Measurements from ENCODE around the gene FCHO2.

Gene FCHO2

DNA sequence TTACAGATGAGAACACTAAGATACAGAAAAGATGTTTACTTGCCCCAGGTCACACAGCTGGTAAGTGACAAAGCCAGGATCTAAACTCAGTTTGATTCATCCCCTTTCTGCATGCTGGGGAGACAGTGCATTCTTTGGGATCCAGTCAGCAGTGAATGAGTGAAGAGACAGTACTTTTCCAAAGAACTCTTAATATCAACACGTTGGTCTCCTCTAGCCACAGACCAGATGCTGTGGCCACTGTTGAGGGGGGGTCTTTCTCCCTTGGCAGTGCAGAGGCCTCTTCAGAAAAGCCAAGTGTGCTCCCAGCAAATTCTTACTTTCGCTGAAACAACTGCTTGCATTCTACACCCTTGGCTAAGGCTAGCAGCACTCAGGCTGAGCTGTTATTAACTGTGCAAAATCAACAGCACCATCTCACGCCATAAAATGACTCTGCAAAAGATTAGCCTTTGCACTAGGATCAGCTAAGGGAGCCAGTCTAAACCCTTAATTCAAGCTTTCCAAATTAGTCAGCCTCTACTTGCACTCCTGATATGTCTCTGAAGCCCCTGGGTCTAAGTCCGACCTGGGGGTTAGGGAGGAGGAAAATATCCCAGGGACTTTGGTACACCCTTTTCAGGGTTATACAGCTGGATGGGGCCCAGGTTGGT is 159.7 kb downstream of the FCHO2 start:
- no peak for DNase-seq

DNA sequence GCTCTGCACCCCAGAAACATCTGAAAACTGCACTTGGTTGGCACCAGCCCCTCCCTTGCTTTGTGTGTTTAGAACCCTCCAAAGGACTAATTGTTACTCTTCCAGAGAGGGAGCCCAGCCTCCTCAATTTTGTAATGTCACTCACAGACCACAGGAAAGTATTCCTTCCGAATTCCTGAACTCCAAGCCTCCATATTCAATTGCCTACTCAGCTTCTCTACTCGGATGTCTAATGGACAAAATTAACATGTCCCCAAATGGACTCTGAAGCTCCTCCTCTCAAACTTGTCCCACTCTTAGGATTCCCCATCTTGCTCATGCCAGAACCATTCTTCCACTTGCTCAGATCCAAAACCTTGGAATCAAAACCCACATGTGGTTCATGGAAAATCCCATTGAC is 160.7 kb downstream of the FCHO2 start:
- no peak for DNase-seq

DNA sequence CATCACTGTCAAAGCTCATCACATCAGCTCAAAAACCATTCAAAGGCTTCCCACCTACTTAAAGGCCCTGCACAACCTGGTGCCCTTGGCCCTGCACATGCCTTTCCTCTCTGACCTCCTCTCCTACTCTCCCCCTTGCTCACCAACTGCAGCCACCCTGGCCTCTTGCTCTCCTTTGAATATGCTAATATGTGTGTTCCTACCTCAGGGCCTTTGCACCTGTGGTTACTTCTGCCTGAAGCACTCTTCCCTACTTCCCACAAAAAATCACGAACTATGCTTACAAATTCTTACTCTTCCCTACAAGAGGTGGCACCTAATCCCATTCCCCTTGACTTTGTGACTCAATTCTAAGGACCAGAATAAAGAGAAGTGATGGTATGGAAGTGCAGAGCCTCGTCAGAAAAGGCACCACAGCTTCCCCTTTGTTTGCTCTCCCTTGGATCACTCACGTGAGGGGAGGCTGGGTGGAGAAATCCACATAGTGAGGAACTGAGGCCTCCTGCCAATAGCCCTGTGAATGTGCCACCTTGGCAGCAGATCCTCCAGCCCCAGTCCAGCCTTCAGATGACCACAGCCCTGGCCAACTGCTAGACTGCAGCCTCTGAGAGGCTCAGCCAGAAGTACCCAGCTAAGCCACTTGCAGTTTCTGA is 161.4 kb downstream of the FCHO2 start:
- no peak for DNase-seq

DNA sequence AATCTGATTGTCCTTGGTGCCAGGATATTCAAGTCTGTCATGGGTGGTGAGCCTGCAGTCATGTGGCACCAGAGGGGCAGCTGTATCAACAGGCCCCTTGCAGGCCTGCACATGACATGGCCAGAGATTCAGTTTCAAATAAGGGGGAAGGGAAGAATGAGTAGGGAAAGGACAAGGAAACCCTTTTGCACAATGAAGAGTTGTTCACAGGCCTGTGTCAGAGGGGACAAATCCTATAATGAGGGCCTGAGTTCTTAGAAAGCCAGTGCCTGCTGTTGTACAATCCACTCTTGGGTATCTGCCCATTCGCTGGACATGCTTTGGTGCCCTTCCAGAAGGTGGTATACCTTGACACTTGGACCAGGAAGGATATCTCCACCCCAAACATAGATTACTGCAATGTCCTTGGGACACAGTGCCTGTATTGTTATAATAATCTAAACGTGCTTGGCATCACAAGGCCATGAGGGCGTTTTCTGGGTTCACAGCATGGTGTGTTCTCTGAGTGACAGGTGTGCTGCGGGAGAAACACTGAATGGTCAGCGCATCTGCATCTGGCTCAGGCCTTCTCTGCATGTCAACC is 162.6 kb downstream of the FCHO2 start:
- no peak for DNase-seq

DNA sequence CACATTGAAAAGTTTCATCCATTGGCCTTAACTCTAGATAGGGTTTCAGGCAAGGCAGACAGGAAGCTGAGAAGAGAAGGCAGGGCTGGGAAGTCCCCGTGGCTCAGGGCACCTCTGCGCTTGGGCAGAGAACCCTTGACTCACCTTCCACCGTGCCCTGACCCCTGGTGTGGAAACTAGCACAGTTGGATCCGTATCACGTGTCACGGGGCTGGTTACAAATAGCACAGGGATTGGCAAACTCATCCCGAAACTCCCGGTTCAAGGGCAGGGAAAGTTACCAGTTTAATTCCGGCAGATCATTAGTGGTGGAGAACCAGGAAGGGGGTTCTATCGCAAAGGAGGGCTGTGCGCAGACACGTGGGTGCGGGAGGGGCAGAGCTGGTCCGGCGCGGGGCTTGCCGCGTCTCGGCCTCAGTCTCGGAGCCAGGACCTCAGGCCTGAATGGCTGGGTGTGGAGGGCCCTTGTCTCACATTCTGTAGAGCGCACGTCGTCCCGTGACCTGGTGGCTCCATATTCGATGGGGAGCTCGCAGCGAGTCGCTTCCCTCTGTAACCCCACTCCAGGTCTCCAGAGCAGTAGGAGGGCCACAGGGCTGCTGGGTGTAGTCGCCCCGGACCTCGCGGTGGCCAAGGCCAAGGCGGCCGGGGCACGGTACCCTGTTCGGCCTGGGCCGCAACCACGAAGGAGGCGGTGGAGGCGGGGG is 163.8 kb downstream of the FCHO2 start:
- DNase-seq, result no peak

DNA sequence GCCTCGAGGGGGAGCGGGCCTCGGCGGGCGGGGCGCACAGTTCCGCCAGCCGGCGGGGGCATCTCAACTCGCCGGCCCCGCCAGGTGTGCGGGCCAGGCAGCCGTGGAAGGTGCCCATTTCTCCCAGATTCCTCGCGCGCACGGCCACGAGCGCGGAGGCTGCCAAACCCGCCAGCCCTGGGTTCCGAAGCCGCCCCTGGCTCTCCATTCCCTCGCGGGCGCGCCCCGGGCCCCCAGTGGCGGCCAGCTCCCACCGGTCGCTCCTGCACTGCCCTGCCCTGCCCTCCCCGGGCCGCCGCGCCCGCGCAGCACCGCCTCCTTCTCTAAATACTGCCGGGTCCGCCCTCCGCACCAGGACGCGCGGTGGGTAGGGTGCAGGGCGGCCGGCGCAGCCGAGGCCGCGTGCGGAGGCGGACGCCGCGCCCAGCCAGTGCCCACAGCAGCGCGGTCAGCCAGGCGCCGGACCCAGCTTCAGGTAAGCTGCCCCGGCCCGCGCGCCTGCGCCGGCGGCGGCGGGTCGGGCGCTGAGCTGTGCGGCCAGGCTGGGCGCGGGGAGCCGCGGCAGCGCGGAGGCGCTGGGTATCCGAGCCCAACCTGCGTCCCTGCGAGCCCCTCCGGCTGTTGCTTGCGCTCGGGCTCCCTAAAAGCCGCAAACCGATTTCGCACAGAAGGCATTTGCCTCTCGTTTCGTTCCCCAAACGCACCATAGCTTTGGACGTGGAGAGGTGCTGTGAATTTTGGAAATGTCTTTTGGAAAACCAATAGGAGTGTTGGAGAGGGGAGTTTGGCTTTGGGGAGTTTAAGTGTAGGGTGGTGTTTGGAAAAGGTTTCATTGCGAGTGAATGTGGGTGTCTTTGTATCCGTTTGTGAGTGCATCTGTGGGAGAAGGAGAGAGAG is 164.6 kb downstream of the FCHO2 start, which contains the start of gene TMEM171:
Gene TMEM171 (plus strand): TSS at position 354 of the 897 bp plus-strand sequence. CDS start 2,799 bp downstream, outside the sequence.
- no peak for DNase-seq

DNA sequence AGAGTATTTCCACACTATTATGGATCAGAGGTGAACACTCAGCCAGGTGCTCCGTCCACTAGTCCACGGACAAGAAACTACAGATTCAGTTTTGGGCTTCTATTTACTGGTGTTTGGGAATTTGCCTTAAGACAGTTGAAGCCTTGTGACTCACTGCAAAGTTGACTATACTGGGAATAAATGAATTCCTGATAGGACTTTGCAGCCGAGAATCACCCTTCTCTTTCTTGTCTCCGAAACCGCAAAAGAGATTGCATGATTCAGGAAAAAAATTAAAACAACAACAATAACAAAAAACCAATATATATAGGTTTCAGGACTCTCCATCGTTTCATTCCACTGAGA is 165.2 kb downstream of the FCHO2 start:
- no peak for DNase-seq

DNA sequence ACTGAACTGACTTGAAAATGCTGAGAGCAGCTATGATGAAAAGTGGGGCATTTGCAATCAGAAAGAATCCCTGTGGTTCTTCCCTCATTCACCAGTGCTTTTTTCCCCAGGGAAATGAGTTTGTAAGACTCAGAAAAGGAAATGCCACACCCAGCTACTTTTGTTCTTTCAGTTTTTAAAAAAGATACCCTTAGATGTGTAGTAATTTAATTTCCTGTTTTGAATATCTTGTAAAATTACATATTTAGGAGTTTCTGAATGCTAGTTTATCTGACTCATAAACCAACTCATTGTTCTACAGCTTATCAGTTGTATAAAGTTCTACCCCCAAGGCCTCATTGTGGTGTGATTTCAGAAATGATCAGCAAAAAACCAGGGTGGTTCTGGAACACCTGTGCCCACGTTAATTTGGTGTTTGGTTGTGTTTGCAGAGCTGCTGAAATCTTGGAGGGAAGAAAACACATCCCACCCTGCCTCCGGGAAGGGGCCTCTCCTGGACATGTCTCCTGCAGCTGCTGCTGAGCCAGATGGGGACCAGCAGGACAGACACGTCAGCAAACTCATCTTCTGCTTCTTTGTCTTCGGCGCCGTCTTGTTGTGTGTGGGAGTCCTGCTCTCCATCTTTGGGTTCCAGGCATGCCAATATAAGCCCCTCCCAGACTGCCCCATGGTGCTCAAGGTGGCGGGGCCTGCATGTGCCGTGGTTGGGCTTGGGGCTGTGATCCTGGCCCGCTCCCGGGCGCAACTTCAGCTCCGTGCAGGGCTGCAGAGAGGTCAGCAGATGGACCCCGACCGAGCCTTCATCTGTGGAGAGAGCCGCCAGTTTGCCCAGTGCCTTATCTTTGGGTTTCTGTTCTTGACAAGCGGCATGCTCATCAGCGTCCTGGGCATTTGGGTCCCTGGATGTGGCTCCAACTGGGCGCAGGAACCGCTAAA is 167.3 kb downstream of the FCHO2 start:
- no peak for DNase-seq

DNA sequence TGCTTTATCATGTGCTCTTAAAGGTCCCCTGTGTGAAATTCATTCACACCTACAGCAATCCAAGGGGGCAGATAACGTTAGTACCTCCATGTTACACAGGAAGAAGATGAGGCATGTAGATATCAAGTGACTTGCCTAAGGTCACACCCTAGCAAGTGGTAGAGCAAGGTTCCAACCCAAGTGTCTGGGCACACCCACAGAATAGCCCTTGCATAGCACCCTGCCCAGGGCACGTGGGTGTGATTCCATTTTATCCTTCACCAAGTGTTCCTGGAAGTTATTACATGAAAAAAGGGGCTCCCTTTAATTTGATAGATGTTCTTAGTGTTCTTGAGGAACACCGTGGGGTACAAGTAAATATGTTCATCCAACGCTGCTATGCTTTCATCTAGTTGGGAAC is 169.4 kb downstream of the FCHO2 start:
- no peak for DNase-seq

DNA sequence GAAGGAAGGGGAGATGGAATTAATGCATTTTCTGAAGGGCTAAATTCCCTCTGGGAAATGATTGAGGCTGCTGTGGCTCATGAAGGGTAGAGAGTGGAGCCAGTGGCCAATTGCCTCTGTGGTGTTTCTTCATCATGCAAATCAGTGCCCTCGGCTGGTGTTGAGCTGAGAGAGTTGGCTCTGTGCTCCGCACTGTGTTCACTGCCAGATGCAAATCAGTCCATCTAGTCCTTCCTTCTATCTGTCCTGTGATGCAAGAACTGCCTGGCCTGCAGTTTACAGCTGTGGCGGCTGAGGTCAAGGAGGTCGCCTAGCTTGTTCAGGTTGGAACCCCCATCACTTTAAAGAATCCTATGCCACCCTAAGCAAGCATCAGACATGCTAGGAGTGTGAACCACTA is 170.5 kb downstream of the FCHO2 start:
- no peak for DNase-seq

DNA sequence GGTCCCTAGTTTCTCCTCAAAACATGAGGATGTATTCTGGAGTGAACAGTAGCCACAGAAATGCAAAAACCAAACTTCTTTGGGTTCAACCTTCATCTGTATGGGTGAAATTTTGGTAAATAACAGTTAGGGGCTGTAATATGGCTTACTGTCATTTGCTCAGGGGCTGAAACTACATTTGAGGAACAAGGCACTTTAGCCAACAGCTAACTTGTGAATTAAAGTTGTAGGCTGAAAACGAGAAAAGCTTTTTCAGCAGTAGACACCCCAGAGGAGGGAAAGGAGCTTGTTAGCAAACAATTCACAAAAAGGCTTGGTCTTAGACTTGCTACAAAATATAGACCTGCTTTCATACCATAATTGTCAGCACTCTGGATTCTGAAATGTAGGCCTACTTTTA is 171.1 kb downstream of the FCHO2 start:
- DNase-seq, result no peak

DNA sequence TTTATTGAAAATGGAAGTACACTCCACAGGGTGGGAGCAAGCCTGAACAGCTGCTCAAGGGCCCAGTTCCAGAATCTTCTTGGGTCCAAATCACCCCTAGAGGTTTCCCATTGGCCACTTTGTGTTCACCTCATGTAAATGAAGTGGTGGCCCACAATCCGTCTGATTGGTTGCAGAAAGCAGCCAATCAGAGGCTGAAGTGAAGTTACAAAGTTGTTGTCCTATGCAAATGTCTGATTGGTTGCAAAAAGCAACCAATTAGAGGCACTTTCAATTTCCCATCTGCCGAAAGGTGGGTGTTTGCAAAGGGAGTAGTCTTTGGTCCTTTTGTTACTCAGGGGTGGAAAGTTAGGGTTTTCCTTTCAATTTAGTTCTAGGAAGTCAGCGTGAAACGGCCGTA is 173.3 kb downstream of the FCHO2 start:
- no peak for DNase-seq

DNA sequence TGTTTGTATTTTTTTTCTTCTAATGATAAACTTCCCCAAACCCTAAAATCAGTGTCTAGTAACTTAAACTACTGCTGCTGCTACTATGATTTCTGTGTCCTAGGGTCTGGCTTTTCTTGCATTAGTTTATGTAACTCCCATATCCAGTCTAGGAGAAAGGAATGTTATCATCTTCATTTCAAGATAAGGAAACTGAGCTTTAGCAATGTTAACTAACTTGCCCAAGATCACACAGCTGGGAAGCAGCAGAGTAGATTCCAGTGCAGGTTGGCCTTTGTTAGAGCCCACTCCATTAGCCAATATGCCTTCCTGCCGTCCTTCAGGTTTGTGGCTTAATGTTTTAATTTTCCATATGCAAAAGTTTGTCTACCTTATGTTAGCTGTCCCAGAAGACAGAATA is 175.0 kb downstream of the FCHO2 start:
- no peak for DNase-seq

DNA sequence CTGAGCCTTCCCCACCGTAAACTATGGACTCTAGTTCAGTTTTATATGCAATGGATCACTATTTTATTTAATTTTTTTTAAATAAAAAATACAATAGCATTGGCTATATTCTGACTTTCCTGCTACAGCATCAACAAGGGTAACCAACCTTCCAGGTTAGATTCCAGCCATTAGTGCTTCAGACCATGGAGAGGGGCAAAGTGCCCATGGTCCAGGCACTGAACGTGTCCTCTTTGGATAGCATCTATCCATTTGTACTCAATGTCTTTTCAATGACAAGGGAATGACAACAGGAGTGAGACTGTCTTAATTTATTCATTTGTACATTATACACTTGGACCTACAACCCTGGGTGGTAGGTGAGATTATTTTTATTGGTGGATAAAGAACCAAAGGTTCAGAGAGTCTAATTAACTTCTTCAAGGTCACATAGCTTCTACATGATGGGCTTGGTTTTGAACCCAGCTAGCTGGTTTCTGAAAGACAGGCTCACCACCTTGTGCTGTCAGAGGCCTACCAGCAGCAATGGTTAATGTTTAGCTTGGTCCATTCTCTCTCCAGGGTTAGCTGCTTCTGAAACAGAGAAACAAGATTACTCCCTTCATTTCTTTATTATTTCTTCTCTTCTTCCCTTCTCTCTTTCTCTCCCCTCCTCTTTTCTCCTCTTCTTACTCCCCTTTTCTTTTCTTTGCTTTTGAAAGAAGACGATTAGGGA is 176.0 kb downstream of the FCHO2 start:
- DNase-seq, result no peak

DNA sequence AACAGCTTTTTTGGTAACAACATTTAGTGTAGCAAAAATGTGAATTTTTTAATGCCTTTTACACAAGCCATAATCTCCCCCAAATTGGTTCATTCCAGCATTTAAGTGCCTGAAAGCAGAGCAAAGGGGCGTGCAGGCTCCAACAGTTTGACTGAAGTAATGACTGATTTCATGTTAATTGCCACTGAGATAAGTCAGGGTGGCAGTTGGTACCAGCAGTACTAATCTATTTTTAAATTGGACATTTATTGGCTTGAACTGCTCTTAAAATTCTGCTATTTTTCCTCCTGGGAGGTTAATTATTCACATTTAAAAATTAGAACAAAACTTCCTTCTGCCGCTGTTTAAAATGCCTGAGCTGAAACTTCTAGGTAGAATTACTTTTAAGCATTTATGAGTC is 176.9 kb downstream of the FCHO2 start:
- DNase-seq, result no peak

DNA sequence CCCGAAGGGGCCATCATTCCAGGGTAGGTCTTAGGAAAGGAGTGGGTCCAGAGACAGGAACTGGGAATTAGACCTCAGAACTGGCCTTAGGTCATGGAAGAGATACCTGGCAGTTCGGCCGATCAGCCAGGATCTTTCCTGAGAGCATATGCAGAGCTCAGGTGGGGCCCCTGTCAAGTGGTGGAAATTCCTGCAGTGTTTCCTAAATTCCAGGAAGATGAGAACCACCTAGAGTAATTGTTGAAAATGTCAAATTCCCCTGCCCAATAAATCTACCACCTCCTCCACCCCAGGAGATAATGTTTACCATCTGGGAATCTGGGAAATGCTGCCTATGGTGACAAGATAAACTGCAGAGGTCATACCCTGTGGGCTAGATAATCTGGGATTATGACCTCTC is 179.2 kb downstream of the FCHO2 start:
- no peak for DNase-seq

DNA sequence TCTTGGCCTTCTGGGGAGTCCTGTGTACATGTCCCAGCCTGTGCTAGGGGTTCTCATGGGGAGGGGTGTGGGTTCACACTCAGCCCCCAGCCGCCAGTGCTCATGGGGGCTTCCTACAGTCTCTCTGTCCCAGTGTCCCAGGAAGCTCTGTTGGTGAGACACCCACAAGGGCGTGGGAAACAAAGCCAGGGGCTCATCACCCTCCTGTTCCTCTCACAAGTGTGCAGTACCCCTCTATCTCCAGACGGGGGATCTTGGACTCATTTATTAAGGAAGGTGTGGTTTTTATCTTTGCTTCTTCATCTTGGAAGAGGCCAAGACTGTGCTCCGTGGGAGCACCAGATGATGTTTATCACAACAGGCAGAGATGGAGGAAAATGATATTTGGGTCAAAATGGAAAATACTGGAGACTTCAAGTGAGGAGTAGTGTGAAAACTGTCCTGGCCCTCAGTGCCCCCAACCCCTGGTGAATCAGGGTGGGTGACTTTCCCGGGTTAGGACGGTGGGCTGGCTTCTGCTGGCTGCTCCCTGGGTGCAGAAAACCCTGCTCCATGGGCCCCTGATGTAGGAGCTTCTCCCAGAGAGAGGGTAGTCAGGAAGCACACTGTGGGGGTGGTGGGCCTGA is 179.7 kb downstream of the FCHO2 start:
- no peak for DNase-seq

DNA sequence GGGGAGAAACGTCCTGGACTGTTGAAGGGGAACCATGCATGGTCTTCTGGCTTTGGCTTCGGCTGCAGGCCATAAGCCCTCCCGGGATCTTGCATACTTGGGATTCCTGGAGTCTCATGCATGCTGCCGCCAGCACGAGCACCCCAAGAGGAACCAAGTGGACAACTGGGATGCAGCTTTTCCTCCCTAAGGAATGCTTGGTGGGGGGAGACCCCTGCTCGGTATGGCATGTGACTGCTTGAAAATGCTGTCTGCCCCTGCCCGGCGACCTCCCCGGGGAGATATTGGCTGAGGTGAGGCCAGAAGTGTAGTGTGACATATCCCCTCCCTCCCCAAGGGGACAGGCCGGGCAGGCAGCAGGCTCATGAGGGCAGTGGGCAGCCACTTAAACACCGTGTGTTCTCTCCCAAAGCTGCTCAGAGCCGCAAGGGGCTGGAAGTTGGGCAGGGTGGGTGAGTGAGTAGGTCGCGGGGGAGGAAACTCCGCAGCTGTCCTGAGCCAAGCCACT is 180.3 kb downstream of the FCHO2 start:
- no peak for DNase-seq

DNA sequence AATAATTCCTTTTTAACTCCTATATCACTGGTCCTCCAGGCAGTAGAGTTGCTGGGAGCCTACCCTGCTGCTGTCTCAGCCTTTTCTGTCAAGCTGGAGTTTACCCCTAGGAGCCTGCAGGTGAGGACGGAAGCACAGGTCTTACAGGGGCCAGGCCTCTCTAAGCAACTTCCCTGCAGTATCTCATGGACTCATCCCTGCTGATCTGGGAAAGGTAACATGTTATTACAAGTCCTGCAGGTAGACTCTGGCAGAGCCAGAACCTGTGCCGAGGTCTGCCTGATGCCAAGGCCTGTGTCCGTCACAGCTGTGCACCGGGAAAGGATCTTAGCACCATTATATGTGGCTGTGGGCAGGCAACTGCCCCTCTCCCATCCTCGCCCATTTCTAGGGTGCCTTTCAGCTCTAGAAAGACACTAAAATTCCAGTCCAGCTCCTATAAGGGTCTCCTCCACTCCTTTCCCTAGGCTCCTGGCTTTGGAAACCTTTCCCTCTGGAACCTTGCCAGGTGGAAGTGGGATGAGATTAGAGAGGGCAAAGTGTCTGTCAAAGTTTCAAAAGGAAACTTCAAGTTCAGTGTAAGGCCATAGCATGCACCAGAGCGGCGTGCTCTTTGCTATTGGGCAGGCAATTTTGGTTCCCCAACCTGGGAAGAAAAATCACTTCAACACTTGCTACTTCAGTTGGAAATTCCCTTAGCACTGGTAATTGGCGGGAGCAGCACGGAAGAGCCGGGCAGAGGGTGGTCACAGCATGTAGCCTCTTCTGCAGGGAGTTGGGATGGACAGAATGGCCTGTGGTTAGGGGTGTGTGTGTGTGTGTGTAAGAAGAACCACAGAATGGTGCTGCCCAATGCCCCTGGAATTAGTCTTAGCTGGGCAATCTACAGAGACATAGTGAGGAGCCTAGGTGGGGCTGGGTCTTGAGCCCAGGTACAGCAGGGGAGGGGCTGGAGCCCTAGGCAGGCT is 182.0 kb downstream of the FCHO2 start:
- no peak for DNase-seq

All from NCI-H524 treated with DMSO at 0.1 percent for 48 hours (cell line).